IPS-NIHi11 (cell line): Measurements from ENCODE around the gene TUSC2.
"Not testable (repeated sequence)": the region's sequence is repeated elsewhere in the genome, so short reads cannot be mapped to it uniquely, and the experiment has no call there.

ENCODE experiments used
- DNase-seq: peaks from one replicate; pipeline ENCODE4 v3.0.0; 2012; ENCODE audit warnings: mixed read lengths, low spot score

Gene TUSC2

GRCh38 chr3:50294492-50295403, 33.3 kb downstream of the TUSC2 start:
- DNase-seq: no peak

DNA sequence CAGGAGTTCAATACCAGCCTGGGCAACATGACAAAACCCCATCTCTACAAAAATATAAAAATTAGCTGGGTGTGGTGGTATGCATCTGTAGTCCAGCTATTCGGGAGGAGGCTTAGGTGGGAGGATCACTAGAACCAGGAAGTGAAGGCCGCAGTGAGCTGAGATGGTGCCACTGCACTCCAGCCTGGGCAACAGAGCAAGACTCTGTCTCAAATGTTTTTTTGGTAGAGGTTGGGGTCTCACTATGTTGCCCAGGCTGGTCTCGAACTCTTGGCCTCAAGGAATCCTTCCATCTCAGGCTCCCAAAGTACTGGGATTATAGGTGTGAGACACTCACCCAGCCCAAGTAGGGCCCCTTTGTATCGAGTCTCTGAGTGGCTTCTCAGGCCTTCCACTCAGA, 33.9 kb downstream of the TUSC2 start:
- DNase-seq: no peak

DNA sequence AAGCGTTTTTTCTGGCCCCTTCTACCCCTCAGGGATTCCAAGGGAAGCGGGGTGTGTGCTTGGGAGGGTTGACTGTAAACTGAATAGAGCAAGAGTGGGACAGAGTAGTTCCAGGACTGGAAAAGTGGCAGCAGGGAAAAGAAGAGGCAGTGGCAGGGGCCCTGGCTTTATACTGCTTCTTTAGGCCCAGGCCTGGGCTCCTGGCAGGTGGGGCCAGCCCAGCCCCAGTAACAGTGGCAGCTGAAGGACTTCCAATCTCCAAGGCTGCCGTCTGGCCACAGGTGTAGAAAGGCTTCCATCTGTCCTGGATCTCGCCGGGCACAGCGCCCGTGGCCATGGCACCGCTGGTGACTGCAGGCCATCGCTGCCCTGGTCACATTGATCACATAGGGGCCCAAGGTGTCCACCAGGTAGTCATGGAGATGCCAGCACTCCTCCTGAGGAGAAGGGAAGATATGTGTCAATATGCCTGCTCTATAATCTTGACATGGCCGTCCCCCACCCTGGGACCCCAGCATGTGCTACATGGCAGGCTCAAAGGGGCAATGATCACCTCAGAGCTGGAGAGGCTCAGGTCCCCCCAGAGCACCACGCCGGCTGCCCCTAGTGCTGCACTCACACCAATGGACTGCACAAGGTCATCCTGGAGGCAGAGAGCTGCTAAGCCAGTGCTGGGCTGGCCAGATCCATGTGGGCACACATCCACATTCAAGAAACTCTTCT, 34.8 kb downstream of the TUSC2 start:
- DNase-seq: no peak

DNA sequence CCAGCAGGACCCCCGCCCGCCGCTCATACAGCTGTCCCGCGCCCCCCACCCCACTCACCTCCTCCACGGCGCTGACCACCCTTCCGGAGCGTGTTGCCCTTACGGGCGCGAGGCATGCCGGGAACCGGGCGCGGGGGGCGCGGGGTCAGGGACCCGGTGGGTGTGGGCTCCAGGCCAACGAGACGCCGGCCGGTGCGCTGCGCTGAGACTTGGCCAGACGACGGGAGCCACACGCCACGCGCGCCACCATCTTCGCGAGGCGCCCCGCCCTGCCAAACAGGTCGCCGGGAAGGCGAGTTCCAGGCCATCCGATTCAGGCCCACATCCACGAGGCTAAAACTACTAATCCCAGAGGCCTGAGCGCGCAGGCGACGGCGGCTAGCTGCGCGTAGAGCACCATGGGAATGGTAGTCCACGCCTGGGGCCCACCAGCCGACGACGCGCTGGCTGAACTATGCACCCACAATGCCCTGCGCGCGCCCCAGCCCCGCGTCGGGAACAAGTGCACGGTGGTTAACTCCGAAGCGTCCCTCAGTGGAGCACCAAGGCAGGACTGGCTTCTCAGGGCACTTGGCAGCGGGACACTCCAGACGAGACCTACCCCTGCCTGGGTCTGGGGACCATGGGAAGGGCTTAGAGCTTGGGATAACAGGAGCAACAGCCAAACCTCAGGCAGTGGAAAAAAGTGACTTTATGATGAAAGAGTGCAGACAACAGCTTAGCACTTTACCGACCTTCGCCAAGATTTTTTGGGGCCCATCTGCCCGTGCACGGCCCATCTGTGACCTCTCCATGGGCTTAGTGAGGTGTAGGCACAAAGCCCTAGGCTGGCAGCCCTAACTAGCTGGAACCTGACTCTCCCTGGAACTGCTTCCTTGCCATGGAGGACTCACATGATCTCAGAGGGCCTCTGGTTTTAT, 35.6 kb downstream of the TUSC2 start, which contains the start of gene IFRD2:
TSS of gene IFRD2 (minus strand) at position 271 of the 920 bp plus-strand sequence. CDS start at position 116, 155 bp downstream.
- DNase-seq: peak; percentile 94

DNA sequence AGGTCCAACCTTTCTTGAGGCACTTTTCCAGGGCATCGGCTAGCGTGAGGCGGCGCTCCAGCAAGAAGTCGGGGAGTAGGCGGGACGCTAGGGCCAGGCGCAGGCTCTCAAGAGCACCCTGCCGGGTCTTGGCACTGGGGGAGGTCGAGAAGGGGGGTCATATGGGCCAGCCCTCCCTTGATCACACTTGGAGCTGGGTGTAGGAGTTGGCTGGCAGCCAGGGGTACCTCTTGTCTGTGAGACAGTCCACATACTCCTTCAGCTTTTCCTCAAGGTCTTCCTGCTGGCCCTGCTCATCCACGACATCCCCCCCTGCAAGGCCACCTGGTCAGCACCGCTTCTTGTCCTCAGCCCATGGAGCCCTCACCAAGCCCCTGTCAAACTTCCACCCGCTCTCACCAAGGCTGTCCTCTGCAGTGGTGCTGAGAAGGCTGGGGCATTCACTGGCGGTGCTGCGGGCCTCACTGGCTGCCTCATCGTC, 37.8 kb downstream of the TUSC2 start:
- DNase-seq: no peak

DNA sequence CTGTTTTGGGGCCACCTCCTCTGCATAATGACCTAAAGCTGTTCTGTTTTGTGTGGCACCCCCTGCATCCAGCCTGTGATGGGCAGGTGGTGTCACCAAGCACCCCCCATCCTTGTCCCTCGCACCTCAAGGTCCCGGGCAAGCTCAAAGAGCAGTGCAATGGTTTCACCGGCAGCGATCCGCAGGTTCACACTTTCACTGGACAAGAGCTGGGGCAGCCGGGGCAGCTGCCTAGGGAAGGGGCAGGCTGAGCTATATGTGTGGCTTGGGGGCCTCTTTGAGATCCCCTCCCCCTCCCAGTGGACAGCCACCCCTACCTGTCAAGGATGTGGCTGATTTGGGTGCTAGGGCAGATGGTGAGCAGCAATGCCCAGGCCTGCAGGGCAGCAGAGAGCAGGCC, 38.9 kb downstream of the TUSC2 start:
- DNase-seq: no peak

DNA sequence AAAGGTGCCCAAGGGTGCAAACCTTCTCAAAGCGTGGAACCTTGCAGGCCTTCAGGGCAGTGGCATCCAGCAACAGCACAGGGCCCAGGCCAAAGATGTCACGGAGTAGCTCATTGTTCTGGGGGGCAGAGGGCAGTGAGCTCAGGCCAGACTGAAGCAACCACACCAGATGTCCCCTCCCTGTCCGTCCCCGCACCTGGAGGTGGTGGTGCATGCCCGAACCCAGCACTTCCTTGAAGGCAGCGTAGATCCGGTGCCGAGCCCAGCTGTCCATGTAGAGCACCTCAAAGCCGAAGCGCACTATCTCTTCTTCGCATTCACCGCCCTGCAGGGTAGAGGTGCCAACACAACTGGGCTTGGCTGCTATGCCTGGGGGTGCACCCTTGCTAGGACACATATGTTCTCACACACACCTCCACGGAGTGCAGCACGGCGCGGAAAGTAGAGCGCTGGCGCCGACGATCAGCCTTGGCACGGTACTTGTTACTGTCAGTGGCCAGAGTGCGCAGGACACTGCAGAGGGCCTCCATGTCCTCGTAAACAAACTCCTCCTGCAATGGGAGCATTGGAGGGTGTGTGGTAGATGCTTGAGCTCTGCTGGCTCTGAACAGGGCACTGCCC, 39.5 kb downstream of the TUSC2 start:
- no peak for DNase-seq

- no peak for DNase-seq
Measured at GRCh38 chr3:50287262-50287661, 40.8 kb downstream of the TUSC2 start.

- DNase-seq: no peak
Measured at GRCh38 chr3:50286322-50287227, 41.4 kb downstream of the TUSC2 start.

DNA sequence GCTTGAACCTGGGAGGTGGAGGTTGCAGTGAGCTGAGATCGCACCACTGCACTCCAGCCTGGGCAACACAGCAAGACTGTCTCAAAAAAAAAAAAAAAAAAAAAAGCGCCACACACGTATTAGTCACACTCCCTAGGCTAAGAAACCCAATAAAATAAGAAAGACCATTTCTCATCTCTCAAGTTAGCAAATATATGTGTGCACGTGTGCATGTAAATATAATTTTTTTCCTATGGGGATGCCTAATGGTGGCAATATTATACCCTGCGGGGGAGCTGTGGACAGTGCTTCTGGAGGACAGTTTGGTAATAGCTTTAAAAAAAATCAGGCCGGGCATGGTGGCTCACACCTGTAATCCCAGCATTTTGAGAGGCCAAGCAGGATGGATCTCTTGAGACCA, 43.9 kb downstream of the TUSC2 start:
- not testable (repeated sequence) for DNase-seq

- no peak for DNase-seq
Measured at GRCh38 chr3:50279255-50280016, 48.6 kb downstream of the TUSC2 start.

DNA sequence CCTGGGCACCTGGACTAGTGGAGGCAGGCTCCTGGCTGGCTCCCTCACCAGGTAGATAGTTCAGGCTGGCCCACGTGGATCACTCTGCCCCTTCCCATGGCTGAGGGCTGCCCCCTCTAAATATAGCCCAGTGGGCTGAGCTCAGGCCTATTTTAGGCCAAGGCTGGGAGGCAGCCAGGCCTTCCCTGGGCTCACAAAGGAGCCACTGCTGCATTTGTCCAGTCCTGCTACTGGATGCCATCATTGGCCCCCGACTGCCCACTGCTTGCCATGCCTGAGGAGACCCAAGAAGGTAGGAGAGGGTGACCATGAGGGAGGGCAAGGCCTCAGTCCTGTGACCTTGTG, 49.2 kb downstream of the TUSC2 start, which contains the start of gene LSMEM2:
TSS of gene LSMEM2 (plus strand) at position 208 of the 345 bp plus-strand sequence. CDS start at position 235, 27 bp downstream.
- no peak for DNase-seq

GRCh38 chr3:50278123-50278879, 49.7 kb downstream of the TUSC2 start:
- no peak for DNase-seq

- no peak for DNase-seq
Measured at GRCh38 chr3:50276762-50277101, 51.3 kb downstream of the TUSC2 start.

DNA sequence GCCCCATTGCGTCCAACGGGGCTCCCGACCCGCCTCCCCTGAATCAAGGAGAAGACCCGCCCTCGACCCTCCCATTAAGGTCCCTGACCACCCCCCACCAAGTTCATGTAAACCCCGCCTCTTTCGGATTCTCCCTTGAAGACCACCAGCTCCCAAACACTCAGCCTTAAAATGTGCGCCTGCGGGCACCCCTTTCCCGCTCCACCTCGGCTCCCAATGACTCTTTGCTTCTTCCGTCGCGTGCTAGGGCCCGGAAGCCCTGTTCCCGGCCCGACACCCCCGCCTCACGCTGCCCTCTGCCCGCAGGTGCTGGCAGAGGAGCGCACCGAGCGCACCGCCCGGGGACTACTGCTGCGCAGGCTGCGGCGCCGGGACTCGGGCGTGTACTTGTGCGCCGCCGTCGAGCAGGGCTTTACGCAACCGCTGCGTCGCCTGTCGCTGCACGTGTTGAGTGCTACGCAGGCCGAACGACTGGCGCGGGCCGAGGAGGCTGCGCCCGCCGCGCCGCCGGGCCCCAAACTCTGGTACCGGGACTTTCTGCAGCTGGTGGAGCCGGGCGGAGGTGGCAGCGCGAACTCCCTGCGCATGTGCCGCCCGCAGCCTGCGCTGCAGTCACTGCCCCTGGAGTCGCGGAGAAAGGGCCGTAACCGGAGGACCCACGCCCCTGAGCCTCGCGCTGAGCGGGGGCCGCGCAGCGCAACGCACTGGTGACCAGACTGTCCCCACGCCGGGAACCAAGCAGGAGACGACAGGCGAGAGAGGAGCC, 51.8 kb downstream of the TUSC2 start:
- peak; percentile 54 for DNase-seq

DNA sequence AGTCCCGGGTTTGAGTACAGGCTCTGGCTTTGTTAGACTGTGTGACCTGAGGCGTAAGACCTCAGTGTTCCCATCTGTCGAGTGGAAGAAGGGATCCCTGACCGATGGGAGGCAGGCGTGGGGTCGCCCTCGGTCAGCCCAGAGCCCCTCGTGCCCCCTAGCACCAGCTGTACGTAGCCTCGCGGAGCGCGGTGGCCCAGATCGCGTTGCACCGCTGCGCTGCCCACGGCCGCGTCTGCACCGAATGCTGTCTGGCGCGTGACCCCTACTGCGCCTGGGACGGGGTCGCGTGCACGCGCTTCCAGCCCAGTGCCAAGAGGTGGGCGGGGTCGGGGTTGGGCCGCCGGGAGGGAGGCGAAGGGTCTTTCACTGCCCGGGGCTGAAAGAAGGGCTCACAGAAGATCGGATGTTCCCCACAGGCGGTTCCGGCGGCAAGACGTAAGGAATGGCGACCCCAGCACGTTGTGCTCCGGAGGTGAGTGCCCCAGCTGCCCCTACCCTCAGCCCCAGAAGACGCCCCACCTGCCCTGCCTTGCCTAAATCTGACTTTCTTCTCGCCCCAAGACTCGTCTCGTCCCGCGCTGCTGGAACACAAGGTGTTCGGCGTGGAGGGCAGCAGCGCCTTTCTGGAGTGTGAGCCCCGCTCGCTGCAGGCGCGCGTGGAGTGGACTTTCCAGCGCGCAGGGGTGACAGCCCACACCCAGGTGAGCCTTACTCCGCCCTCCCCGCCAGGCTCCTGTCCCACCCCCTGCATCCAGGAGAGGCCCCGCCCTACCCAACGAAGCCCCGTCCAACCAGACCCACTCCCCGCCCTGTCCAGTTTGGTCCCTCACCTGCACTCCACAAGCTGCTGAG, 52.7 kb downstream of the TUSC2 start:
- peak; percentile 80 for DNase-seq
